Right lobe of liver (tissue), 6 donors: ENCODE results near the gene YBEY. TPM values are rescaled to one million over a fixed set of nuclear protein-coding genes. Genes with fewer than 3 reads are reported as not detected.

Experiments used
- ATAC-seq, 4 donors: fragments of 200-7000 bp; cut with Tn5 transposase; one replicate each; pipeline ENCODE4 v1.9.1; 2020; ENCODE audit warnings: mild to moderate bottlenecking in 4 of 4, moderate library complexity in 4 of 4
- DNase-seq, 3 donors: peaks; one replicate each; pipeline ENCODE4 v3.0.0-alpha.2; 2020
- H3K27ac ChIP-seq, 3 donors: fragments of 200-600 bp; one replicate each; pipeline ENCODE4 v1.8.0; 2022
- H3K27me3 ChIP-seq, 2 donors: fragments of 200-600 bp; one replicate each; pipeline ENCODE4 v1.8.0; 2022
- H3K36me3 ChIP-seq, 4 donors: fragments of 200-600 bp; sonication (generic) in 1 of 4; one replicate each; pipeline versions ENCODE4 v1.5.1 to v1.8.0; 2017 to 2022; ENCODE audit warnings: control low read depth in 1 of 4
- H3K4me1 ChIP-seq, 4 donors: fragments of 200-600 bp; sonication (generic) in 1 of 4; one replicate each; pipeline versions ENCODE4 v1.5.1 to v1.8.0; 2017 to 2022; ENCODE audit warnings: control low read depth in 1 of 4
- H3K4me3 ChIP-seq, 3 donors: fragments of 200-600 bp; one replicate each; pipeline ENCODE4 v1.8.0; 2022
- H3K9me3 ChIP-seq, 4 donors: fragments of 200-600 bp; sonication (generic) in 1 of 4; one replicate each; pipeline versions ENCODE4 v1.5.1 to v1.8.0; 2017 to 2022; ENCODE audit warnings: control low read depth in 1 of 4
- POLR2A ChIP-seq: fragments of 450-650 bp; IDR thresholded peaks from one replicate; pipeline ENCODE4 v1.6.1; 2017; ENCODE audit warnings: antibody characterized with exemption, mild to moderate bottlenecking
- WGBS: methylation state at CpG from one replicate; pipeline ENCODE4 v1.1.6; 2018; ENCODE audit warnings: low coverage, low lambda C conversion rate; ENCODE audit not compliant: insufficient coverage; ENCODE audit errors: missing lambda C conversion rate; 5-methylcytosine and 5-hydroxymethylcytosine counted together
- intact Hi-C, 2 donors: fragments of 100-400 bp; cut with DNase I; formaldehyde crosslinking; loops; one replicate each; pipeline versions ENCODE4 v1.11.2 to v1.14.1; 2022
- total RNA-seq, 6 experiments: library from RNA; depleted of rRNA in 2 of 6; stranded (reverse); fragments of >200 nt in 2 of 6; fragmentation: NEBNext Ultra II Directional in 3 of 6; extraction: Animal tissue kit (Norgen Biotek cat#: 25700) in 3 of 6; gene quantifications; one replicate each; pipeline versions ENCODE4 v1.1.0 to v1.2.4, GENCODE V29; 2016 to 2023
- TF ChIP-seq, protein P1 (sequence below), 4 donors: fragments of 200-600 bp in 3 of 4; fragments of 450-650 bp in 1 of 4; IDR thresholded peaks; one replicate each; pipeline versions ENCODE4 v1.5.1 to v1.8.0; 2016 to 2022; ENCODE audit warnings: antibody characterized with exemption in 4 of 4, mild to moderate bottlenecking in 2 of 4
- donor health status: DM: no; HTN: yes; CAD: no.
- donor health status: DM: no; HTN: no; CAD: no.
- donor health status: DM: no; HTN: no; CAD: no.
- donor health status: DM: no; HTN: yes; CAD: no.
- donor health status: DM: no; HTN: yes; CAD: no.

The YBEY gene
- total RNA-seq, 6 experiments from 2014 or later, result 6.3 to 16.0 (median 7.3) TPM

GRCh38 chr21:46247699-46248421, 38.3 kb upstream of the YBEY start:
- no CpG with 5 or more reads among the region's 3 CpGs for WGBS
- no peaks in the 10 kb centered on the region for H3K9me3 ChIP-seq
- intact Hi-C loops, result no loop called here
- no peak for TF ChIP-seq POLR2A
- no peak for ATAC-seq
- H3K4me1 ChIP-seq, result no peaks in the 10 kb centered on the region
- no peak for DNase-seq
- H3K4me3 ChIP-seq, result no peak overlapping the region
- no peaks in the 10 kb centered on the region for H3K27me3 ChIP-seq
- H3K36me3 ChIP-seq, result peaks cover 0 to 96% (median 42%) of the 10 kb centered on the region in 4 donors
- no peak overlapping the region for H3K27ac ChIP-seq

DNA sequence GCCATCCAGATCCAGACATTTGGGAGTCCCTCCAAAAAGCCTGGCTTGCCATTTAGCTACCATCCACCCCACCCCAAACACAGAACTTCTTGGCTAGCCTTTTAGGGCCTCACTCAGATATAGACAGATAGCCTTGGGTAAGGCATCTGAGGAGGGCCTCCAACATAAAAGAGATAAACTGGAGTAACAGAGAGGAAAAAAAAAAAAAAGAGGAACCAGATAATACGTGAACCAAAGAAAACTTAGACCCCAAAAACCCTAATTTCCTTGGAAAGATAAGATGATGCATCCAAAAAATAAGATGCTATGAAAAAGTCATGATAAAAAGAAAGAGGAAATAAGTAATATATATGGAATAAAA, 37.7 kb upstream of the YBEY start:
- no peaks in the 10 kb centered on the region for H3K27me3 ChIP-seq
- intact Hi-C loops, result no loop called here
- no peak for ATAC-seq
- no peak for TF ChIP-seq POLR2A
- TF ChIP-seq, protein P1, sequence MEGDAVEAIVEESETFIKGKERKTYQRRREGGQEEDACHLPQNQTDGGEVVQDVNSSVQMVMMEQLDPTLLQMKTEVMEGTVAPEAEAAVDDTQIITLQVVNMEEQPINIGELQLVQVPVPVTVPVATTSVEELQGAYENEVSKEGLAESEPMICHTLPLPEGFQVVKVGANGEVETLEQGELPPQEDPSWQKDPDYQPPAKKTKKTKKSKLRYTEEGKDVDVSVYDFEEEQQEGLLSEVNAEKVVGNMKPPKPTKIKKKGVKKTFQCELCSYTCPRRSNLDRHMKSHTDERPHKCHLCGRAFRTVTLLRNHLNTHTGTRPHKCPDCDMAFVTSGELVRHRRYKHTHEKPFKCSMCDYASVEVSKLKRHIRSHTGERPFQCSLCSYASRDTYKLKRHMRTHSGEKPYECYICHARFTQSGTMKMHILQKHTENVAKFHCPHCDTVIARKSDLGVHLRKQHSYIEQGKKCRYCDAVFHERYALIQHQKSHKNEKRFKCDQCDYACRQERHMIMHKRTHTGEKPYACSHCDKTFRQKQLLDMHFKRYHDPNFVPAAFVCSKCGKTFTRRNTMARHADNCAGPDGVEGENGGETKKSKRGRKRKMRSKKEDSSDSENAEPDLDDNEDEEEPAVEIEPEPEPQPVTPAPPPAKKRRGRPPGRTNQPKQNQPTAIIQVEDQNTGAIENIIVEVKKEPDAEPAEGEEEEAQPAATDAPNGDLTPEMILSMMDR (IDR thresholded peaks at IDR 0.05), result no peak
- no peaks in the 10 kb centered on the region for H3K9me3 ChIP-seq
- WGBS, result 80% methylated on average over 1 of the region's 1 CpG
- DNase-seq, result no peak
- no peaks in the 10 kb centered on the region for H3K4me1 ChIP-seq
- H3K36me3 ChIP-seq, result peaks cover 0 to 93% (median 39%) of the 10 kb centered on the region in 4 donors
- H3K27ac ChIP-seq, result no peak overlapping the region
- no peak overlapping the region for H3K4me3 ChIP-seq

- Histone ChIP-seq H3K27ac (no peak overlapping the region), H3K4me3 (no peak overlapping the region), H3K4me1 (no peaks in the 10 kb centered on the region), H3K36me3 (peaks cover 0 to 91% (median 40%) of the 10 kb centered on the region in 4 donors), H3K9me3 (no peaks in the 10 kb centered on the region), H3K27me3 (no peaks in the 10 kb centered on the region)
- ATAC-seq (no peak), DNase-seq (no peak)
- intact Hi-C loops, result no loop called here
- WGBS, result 100% methylated on average over 1 of the region's 2 CpGs
- TF ChIP-seq, protein P1 (IDR thresholded peaks at IDR 0.05), result no peak
- no peak for TF ChIP-seq POLR2A
Measured at GRCh38 chr21:46248827-46249226, 37.3 kb upstream of the YBEY start.

GRCh38 chr21:46250146-46250725, 35.9 kb upstream of the YBEY start:
- DNase-seq, result no peak
- no peaks in the 10 kb centered on the region for H3K4me1 ChIP-seq
- no peak for ATAC-seq
- TF ChIP-seq, protein P1 (IDR thresholded peaks at IDR 0.05), result no peak
- TF ChIP-seq POLR2A, result no peak
- intact Hi-C loops, result no loop called here
- no peaks in the 10 kb centered on the region for H3K9me3 ChIP-seq
- no peak overlapping the region for H3K4me3 ChIP-seq
- 92% methylated on average over 4 of the region's 6 CpGs for WGBS
- H3K27me3 ChIP-seq, result no peaks in the 10 kb centered on the region
- H3K27ac ChIP-seq, result no peak overlapping the region
- H3K36me3 ChIP-seq, result peaks cover 0 to 90% (median 42%) of the 10 kb centered on the region in 4 donors

- Histone ChIP-seq H3K4me1 (no peaks in the 10 kb centered on the region), H3K27me3 (no peaks in the 10 kb centered on the region), H3K36me3 (peaks cover 0 to 92% (median 44%) of the 10 kb centered on the region in 4 donors), H3K9me3 (no peaks in the 10 kb centered on the region), H3K4me3 (no peak overlapping the region), H3K27ac (no peak overlapping the region)
- ATAC-seq, result no peak
- no peak for TF ChIP-seq POLR2A
- TF ChIP-seq, protein P1 (IDR thresholded peaks at IDR 0.05), result no peak
- intact Hi-C loops, result no loop called here
- no peak for DNase-seq
- 89% methylated on average over 2 of the region's 4 CpGs for WGBS
Measured at GRCh38 chr21:46252840-46253239, 33.3 kb upstream of the YBEY start.
